Loucy (cell line): ENCODE measurements around the gene FAM98C.

Experiments used
- CTCF ChIP-seq: fragments of 200-600 bp; sonication (generic); conservative IDR thresholded peaks from 2 replicates; pipeline ENCODE4 v1.5.1; 2014; ENCODE audit warnings: mild to moderate bottlenecking, antibody characterized with exemption, low read length
- EZH2phosphoT487 ChIP-seq: fragments of 200-600 bp; IDR thresholded peaks from 2 replicates; pipeline ENCODE4 v1.6.1; 2018; ENCODE audit warnings: antibody characterized with exemption, mild to moderate bottlenecking, moderate library complexity, borderline replicate concordance

- TF ChIP-seq CTCF (no peak), EZH2phosphoT487 (no peak)
Measured at GRCh38 chr19:38360351-38360750, 42.5 kb upstream of the FAM98C start.
